Adrenal gland (tissue), 12 donors: ENCODE results near the gene SNAI3. TPM values are rescaled to one million over a fixed set of nuclear protein-coding genes. Genes with fewer than 3 reads are reported as not detected.

ENCODE experiments used
- DNase-seq, 7 donors: peaks; one replicate each; pipeline ENCODE4 v3.0.0-alpha.2; 2019 to 2020
- H3K27ac ChIP-seq, 5 donors: fragments of 200-600 bp; sonication (generic) in 4 of 5; 1 replicate in 3 of 5; 2 replicates in 2 of 5; pipeline versions ENCODE4 v1.5.1 to v1.8.0; 2016 to 2020; ENCODE audit warnings: mild to moderate bottlenecking in 1 of 5
- H3K27me3 ChIP-seq: fragments of 200-600 bp; 2 replicates; pipeline ENCODE4 v1.8.0; 2021
- H3K36me3 ChIP-seq, 2 donors: fragments of 200-600 bp; replicated peaks in 1 of 2; 1 replicate in 1 of 2; 2 replicates in 1 of 2; pipeline versions ENCODE4 v1.5.1 to v1.8.0; 2018 to 2022
- H3K4me1 ChIP-seq, 2 donors: fragments of 200-600 bp; replicated peaks in 1 of 2; 1 replicate in 1 of 2; 2 replicates in 1 of 2; pipeline versions ENCODE4 v1.5.1 to v1.8.0; 2018 to 2021
- H3K4me3 ChIP-seq, 4 donors: fragments of 200-600 bp; sonication (generic) in 3 of 4; one replicate each; pipeline ENCODE4 v1.5.1; 2016 to 2018
- H3K9me3 ChIP-seq, 3 donors: fragments of 200-600 bp; sonication (generic) in 1 of 3; replicated peaks in 1 of 3; 1 replicate in 2 of 3; 2 replicates in 1 of 3; pipeline versions ENCODE4 v1.5.1 to v1.8.0; 2016 to 2021
- CTCF ChIP-seq, 6 experiments: fragments of 450-650 bp in 4 of 6; fragments of 200-600 bp in 2 of 6; sonication (generic) in 1 of 6; IDR thresholded peaks; 1 replicate in 5 of 6; 2 replicates in 1 of 6; pipeline versions ENCODE4 v1.5.1 to v1.8.0; 2016 to 2021; ENCODE audit warnings: antibody characterized with exemption in 6 of 6, mild to moderate bottlenecking in 2 of 6, moderate library complexity in 1 of 6
- POLR2A ChIP-seq, 2 donors: fragments of 450-650 bp; IDR thresholded peaks; one replicate each; pipeline ENCODE4 v1.6.1; 2017; ENCODE audit warnings: antibody characterized with exemption in 2 of 2, mild to moderate bottlenecking in 2 of 2, moderate library complexity in 1 of 2
- WGBS, 4 donors: extraction: QIAGEN DNeasy Blood & Tissue Kit in 2 of 4; methylation state at CpG; one replicate each; pipeline versions ENCODE4 v1.1.5 to v1.1.7; 2013 to 2017; 5-methylcytosine and 5-hydroxymethylcytosine counted together
- intact Hi-C, 2 donors: fragments of 100-400 bp; cut with DNase I; formaldehyde crosslinking; loops; one replicate each; pipeline versions ENCODE4 v1.14.1 to v1.15.0; 2022 to 2023
- polyA plus RNA-seq, 3 donors: library from polyadenylated mRNA; stranded (reverse); fragments of 200-250 nt in 2 of 3; fragments of 350-450 nt in 1 of 3; fragmentation: Illumina TruSeq in 1 of 3; extraction: RNeasy Lipid Tissue Mini Kit (QIAGEN cat#74804) in 1 of 3; gene quantifications; one replicate each; pipeline ENCODE4 v1.2.3, GENCODE V29; 2013 to 2014
- total RNA-seq, 9 donors: library from RNA; depleted of rRNA in 4 of 9; stranded (reverse); fragments of >200 nt in 4 of 9; fragments of 120-200 nt in 1 of 9; fragmentation: NEBNext Ultra II Directional in 1 of 9; extraction: Animal tissue kit (Norgen Biotek cat#: 25700) in 1 of 9; gene quantifications; one replicate each; pipeline versions ENCODE4 v1.1.0 to v1.2.4, GENCODE V29; 2013 to 2023
- donor health status: healthy with polysubstance abuse.
- donor health status: Bipolar disorder and iron deficiency.
- donor health status: DM: yes; HTN: yes; CAD: no.
- donor health status: DM: no; HTN: no; CAD: no.
- donor health status: DM: no; HTN: no; CAD: no.
- donor health status: DM: yes; HTN: yes; CAD: no.

SNAI3 gene
- total and polyA plus RNA-seq, 12 donors, result 0.06 to 2.1 (median 0.51) TPM; not detected in 2

DNA sequence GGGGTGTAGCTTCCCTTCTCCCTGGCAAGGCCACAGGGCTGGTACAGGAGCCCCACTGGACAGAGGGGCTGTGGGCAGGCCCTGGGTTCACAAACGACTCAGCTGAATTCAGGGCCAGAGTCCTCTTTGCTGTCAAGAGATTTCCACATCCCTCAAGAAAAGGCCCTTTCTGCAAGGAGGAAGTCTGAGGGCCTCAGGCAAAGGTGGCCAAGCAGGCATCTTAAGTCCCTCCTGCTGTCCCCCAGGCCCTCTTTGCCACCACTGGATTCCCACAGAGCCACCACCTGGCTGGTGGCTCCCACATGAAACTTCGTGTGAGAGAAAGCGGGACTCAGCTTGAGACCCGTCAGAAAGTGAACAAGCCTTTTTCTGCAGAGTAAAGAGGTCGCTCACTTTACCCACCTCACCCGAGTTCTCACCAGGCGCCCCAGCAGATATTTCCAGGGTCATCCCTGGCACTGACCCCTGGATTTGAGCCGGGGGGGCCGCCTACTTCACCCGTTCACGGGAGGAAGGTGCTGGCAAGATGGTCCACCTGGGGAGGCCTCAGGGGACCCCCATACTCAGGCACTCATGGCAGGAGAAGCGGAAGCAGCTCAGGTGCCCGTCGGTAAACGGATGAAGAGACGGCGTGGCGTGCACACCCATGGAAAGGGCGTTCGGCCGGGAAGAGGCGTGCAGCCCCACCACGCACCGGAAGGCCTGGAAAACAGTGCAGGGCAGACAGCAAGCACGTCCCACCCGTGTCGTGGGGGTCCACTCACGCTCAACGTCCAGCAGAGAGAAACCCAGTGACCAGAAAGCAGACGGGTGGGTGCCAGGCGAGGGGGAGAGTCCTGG lies 16.3 kb upstream of the SNAI3 start:
- Histone ChIP-seq H3K27ac (peak overlapping the region in 3 of 5 donors; percentile 19 to 80 (median 74)), H3K36me3 (peaks cover 0 to 27% of the 10 kb centered on the region in 2 donors), H3K4me3 (no peak overlapping the region)

DNA sequence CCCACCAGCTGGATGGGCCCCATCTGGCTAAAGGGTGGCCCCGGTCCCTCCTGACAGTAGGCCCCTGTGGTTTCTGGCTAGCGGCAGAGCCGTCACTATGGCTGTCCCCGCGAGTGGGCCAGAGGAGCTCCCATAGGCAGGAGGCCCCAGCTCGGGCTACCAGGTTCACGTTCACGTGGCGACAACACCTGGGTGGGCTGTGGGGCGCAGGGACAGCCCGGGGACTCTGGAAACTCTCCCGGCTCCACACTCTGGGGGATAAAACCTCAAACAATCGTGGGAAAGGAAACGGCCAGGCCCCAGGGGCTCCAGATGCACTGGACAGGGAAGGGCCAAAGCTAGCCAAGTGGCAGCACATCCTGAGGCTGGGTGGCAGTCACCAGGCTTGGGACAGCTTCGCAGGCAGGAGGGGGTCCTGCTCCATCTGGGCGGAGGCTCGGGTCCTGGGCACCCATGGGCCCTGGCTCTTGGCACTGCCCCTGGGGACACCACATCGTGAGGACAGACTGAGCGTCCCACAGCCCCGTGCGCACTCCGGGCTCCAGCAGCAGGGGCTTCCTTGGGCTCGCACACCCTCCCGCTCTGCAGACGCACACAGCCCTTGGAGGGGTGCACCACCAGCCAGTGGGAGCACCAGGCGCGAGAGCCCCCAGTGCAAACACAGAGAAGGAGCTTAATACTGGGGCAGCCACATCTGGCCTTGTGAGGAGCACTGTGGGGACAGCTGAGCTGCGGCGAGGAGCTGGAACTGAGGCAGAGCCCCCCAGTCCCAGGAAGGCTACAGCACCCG lies 15.5 kb upstream of the SNAI3 start:
- Histone ChIP-seq H3K36me3 (peaks cover 0 to 36% of the 10 kb centered on the region in 2 donors), H3K27ac (peak overlapping the region in 4 of 5 donors; percentile 19 to 77 (median 60)), H3K4me3 (no peak overlapping the region), H3K9me3 (no peaks in the 10 kb centered on the region), H3K27me3 (no peaks in the 10 kb centered on the region), H3K4me1 (peaks cover 20 to 44% of the 10 kb centered on the region in 2 donors)
- intact Hi-C loops, result no loop called here
- no peak for TF ChIP-seq CTCF (IDR thresholded peaks at IDR 0.05)
- no peak for TF ChIP-seq POLR2A (IDR thresholded peaks at IDR 0.05)
- DNase-seq, result no peak
- WGBS, 4 donors, result 70 to 86% (median 76%) methylated on average over 11 to 30 of the region's 30 CpGs

More for the DNA sequence above, 16.3 kb upstream of the SNAI3 start:
- Histone ChIP-seq H3K27me3 (no peaks in the 10 kb centered on the region), H3K9me3 (no peaks in the 10 kb centered on the region), H3K4me1 (peaks cover 28 to 52% of the 10 kb centered on the region in 2 donors)
- intact Hi-C loops, result no loop called here
- WGBS, 4 donors, result 75 to 87% (median 82%) methylated on average over 21 to 31 of the region's 31 CpGs
- no peak for DNase-seq
- TF ChIP-seq CTCF (IDR thresholded peaks at IDR 0.05) (no peak), POLR2A (IDR thresholded peaks at IDR 0.05) (no peak)

DNA sequence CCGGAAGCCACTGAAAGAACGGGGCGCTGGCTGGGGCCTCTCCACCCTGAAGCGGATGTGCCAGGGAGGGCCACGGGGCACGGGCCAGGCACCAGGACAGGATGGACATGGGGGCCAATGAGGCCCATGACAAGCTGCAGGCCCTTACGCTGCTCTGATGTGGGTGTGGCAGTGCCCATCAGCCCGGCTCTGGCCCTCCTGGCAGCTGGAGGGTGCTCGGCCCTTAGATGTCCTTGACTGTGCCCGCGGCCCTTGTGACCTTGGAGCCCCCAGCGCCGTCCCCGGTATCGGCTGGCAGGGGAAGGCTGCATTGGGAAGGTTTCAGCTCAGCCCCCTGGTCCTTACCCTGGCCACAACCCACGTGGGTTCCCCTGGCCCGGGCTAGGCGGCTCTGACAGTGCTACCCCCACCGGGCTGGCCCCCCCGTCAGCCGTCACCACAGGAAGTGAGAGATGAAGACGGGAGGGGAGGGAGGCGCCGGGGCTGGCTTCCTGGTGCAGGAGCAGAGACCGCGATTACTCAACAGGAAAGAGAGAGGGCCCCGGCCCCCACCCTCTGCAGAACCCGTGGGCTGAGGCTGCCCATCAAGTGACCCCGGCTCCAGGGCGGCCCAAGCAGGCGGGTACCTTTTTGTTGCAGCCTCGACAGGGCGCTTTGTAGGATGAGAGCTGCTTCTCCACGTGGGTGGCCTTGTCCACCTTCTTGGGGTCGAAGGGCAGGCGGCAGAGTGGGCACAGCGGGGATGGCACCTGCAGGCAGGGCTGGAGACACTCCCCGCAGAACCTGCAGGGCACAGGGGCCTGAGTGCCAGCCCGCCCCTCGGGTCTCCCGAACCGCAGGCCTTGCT lies 14.6 kb upstream of the SNAI3 start:
- no peak overlapping the region for H3K4me3 ChIP-seq
- peaks cover 0 to 40% of the 10 kb centered on the region in 2 donors for H3K36me3 ChIP-seq

More for the DNA sequence above, 14.6 kb upstream of the SNAI3 start:
- H3K9me3 ChIP-seq, result no peaks in the 10 kb centered on the region
- peak overlapping the region in 4 of 5 donors; percentile 49 to 77 (median 66) for H3K27ac ChIP-seq
- H3K27me3 ChIP-seq, result no peaks in the 10 kb centered on the region
- 26 to 45% (median 34%) methylated on average over 13 to 42 of the region's 42 CpGs for WGBS, 4 donors
- peaks cover 23 to 42% of the 10 kb centered on the region in 2 donors for H3K4me1 ChIP-seq
- TF ChIP-seq CTCF (IDR thresholded peaks at IDR 0.05) (no peak), POLR2A (IDR thresholded peaks at IDR 0.05) (no peak)
- peak; percentile 82 to 97 (median 95) for DNase-seq
- intact Hi-C loops, result no loop called here
